WTC11 (cell line): ENCODE data around the gene TSPAN9. TPM values are rescaled to one million over a fixed set of nuclear protein-coding genes. Genes with fewer than 3 reads are reported as not detected.

Experiments
- ATAC-seq: fragments of 200-7000 bp; cut with Tn5 transposase; 2 replicates; pipeline ENCODE4 v1.10.0; 2021; ENCODE audit warnings: mild to moderate bottlenecking, moderate library complexity
- CTCF ChIA-PET: fragments of 300-600 bp; sonication (Branson Sonifier 250); formaldehyde crosslinking; loops from one replicate; lab custom pipeline; 2021; ENCODE audit warnings: antibody characterized with exemption; lab: Charles Lee
- POLR2A ChIA-PET: fragments of 350-600 bp; sonication (Branson Sonifier 250); formaldehyde crosslinking; loops from one replicate; lab custom pipeline; 2021; ENCODE audit warnings: antibody characterized with exemption; lab: Charles Lee
- DNase-seq: peaks from one replicate; pipeline ENCODE4 v3.0.0; 2021; ENCODE audit warnings: low spot score
- H3K27ac Mint-ChIP-seq: 2 replicates; pipeline ENCODE4 v1.8.0; 2021; ENCODE audit warnings: mixed read lengths
- H3K27me3 Mint-ChIP-seq: 2 replicates; pipeline ENCODE4 v1.8.0; 2021; ENCODE audit warnings: low read depth, mild to moderate bottlenecking, moderate library complexity, mixed read lengths
- H3K36me3 Mint-ChIP-seq: 2 replicates; pipeline ENCODE4 v1.8.0; 2021; ENCODE audit warnings: mixed read lengths
- H3K4me1 Mint-ChIP-seq: 2 replicates; pipeline ENCODE4 v1.8.0; 2022; ENCODE audit warnings: mixed read lengths
- H3K4me3 Mint-ChIP-seq: 2 replicates; pipeline ENCODE4 v1.8.0; 2021; ENCODE audit warnings: mild to moderate bottlenecking, moderate library complexity, mixed read lengths
- H3K9me3 Mint-ChIP-seq: 2 replicates; pipeline ENCODE4 v1.8.0; 2021; ENCODE audit warnings: mixed read lengths
- CREB1 ChIP-seq: sonication (generic); formaldehyde crosslinking; IDR thresholded peaks from 2 replicates; pipeline ENCODE4 v1.8.0; 2023; ENCODE audit warnings: mild to moderate bottlenecking, missing genetic modification reagents
- ELF4 ChIP-seq: sonication (generic); formaldehyde crosslinking; IDR thresholded peaks from 2 replicates; pipeline ENCODE4 v1.8.1; 2022; ENCODE audit warnings: low read depth, mild to moderate bottlenecking, moderate library complexity, missing genetic modification reagents
- ESRRA ChIP-seq: sonication (generic); formaldehyde crosslinking; IDR thresholded peaks from 2 replicates; pipeline ENCODE4 v1.8.1; 2022; ENCODE audit warnings: mild to moderate bottlenecking, missing genetic modification reagents, borderline replicate concordance
- FOXJ3 ChIP-seq: sonication (generic); formaldehyde crosslinking; IDR thresholded peaks from 2 replicates; pipeline ENCODE4 v1.9.0; 2021; ENCODE audit warnings: missing genetic modification reagents, mild to moderate bottlenecking, borderline replicate concordance
- GABPB1 ChIP-seq: sonication (generic); formaldehyde crosslinking; IDR thresholded peaks from 2 replicates; pipeline ENCODE4 v1.8.1; 2023; ENCODE audit warnings: mild to moderate bottlenecking, missing genetic modification reagents
- HMGA2 ChIP-seq: fragments of 250-450 bp; sonication (Bioruptor Pico); IDR thresholded peaks from 2 replicates; pipeline ENCODE4 v1.4.0; 2021; ENCODE audit warnings: mild to moderate bottlenecking, moderate library complexity
- IRF2 ChIP-seq: sonication (generic); formaldehyde crosslinking; IDR thresholded peaks from 2 replicates; pipeline ENCODE4 v1.8.0; 2022; ENCODE audit warnings: low read depth, missing genetic modification reagents, borderline replicate concordance
- MYBL2 ChIP-seq: sonication (generic); formaldehyde crosslinking; IDR thresholded peaks from 2 replicates; pipeline ENCODE4 v1.8.1; 2023; ENCODE audit warnings: mild to moderate bottlenecking, moderate library complexity, missing genetic modification reagents
- OVOL2 ChIP-seq: fragments of 250-450 bp; sonication (Bioruptor Pico); IDR thresholded peaks from 2 replicates; pipeline ENCODE4 v1.9.0; 2021; ENCODE audit warnings: mild to moderate bottlenecking, borderline replicate concordance
- PREB ChIP-seq: sonication (generic); formaldehyde crosslinking; IDR thresholded peaks from 2 replicates; pipeline ENCODE4 v1.8.1; 2022; ENCODE audit warnings: mild to moderate bottlenecking, missing genetic modification reagents, moderate library complexity, borderline replicate concordance
- SMAD3 ChIP-seq: sonication (generic); formaldehyde crosslinking; IDR thresholded peaks from 2 replicates; pipeline ENCODE4 v1.8.0; 2022; ENCODE audit warnings: missing genetic modification reagents, mild to moderate bottlenecking, borderline replicate concordance
- TEAD4 ChIP-seq: sonication (generic); formaldehyde crosslinking; IDR thresholded peaks from 2 replicates; pipeline ENCODE4 v1.8.0; 2022; ENCODE audit warnings: mild to moderate bottlenecking, missing genetic modification reagents
- ZNF232 ChIP-seq: sonication (generic); formaldehyde crosslinking; IDR thresholded peaks from 2 replicates; pipeline ENCODE4 v1.8.0; 2022; ENCODE audit warnings: mild to moderate bottlenecking, missing genetic modification reagents
- ZNF263 ChIP-seq: sonication (generic); formaldehyde crosslinking; IDR thresholded peaks from 2 replicates; pipeline ENCODE4 v1.8.1; 2022; ENCODE audit warnings: low read depth, mild to moderate bottlenecking, moderate library complexity, missing genetic modification reagents
- ZNF532 ChIP-seq: fragments of 250-450 bp; sonication (Bioruptor Pico); IDR thresholded peaks from 2 replicates; pipeline ENCODE4 v1.9.0; 2021; ENCODE audit warnings: mild to moderate bottlenecking, borderline replicate concordance
- ZNF671 ChIP-seq: fragments of 250-450 bp; sonication (Bioruptor Pico); IDR thresholded peaks from 2 replicates; pipeline ENCODE4 v1.8.0; 2021; ENCODE audit warnings: mild to moderate bottlenecking
- total RNA-seq: library from RNA; stranded (reverse); gene quantifications from 3 replicates; pipeline ENCODE4 v1.2.3, GENCODE V29; 2021
- TF ChIP-seq, protein P1 (sequence below): sonication (generic); formaldehyde crosslinking; IDR thresholded peaks from 2 replicates; pipeline ENCODE4 v1.8.1; 2022; ENCODE audit warnings: low read depth, mild to moderate bottlenecking, moderate library complexity, missing genetic modification reagents, borderline replicate concordance
- TF ChIP-seq, protein P2 (sequence below): sonication (generic); formaldehyde crosslinking; IDR thresholded peaks from 2 replicates; pipeline ENCODE4 v1.8.1; 2023; ENCODE audit warnings: mild to moderate bottlenecking, missing genetic modification reagents
- TF ChIP-seq, protein P3 (sequence below): sonication (generic); formaldehyde crosslinking; IDR thresholded peaks from 2 replicates; pipeline ENCODE4 v1.8.0; 2023; ENCODE audit warnings: missing genetic modification reagents
- TF ChIP-seq, protein P4 (sequence below): sonication (generic); formaldehyde crosslinking; IDR thresholded peaks from 2 replicates; pipeline ENCODE4 v1.8.1; 2023; ENCODE audit warnings: mild to moderate bottlenecking, missing genetic modification reagents, borderline replicate concordance

The TSPAN9 gene
- total RNA-seq, 1 experiment from 2014 or later = 27.6 TPM

DNA sequence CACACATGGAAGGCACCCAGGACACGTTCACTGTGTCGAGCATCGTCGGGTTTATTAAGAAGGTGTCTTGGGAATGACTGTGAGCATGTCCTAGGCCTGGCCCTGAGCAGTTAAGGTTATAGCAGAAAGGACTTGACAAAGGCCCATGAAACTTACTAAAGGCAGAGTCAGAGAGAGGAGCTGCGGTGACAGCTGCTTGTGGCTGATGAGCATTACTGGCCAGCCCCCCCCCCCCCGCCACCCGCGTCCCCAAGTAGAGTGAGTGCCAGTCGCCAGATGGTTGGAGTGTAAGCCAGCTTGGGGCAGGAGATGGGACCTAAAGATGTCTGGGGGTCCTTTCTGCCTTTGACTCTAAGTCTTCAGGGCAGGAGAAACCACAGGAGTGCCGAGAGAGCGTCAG, 169.9 kb downstream of the TSPAN9 start:
- CTCF ChIA-PET = interaction anchor here (1.4 kb wide), 1 partner anchor 28 kb away, joined by 5 read pairs; no protein-coding TSS in a partner anchor
- Mint-ChIP-seq H3K27me3 (no peaks in the 10 kb centered on the region), H3K4me1 (peaks cover 14% of the 10 kb centered on the region)

More for the DNA sequence above, 169.9 kb downstream of the TSPAN9 start:
- POLR2A ChIA-PET = no interaction called here
- DNase-seq = no peak
- Mint-ChIP-seq H3K27ac (no peak overlapping the region), H3K36me3 (peaks cover 7% of the 10 kb centered on the region), H3K9me3 (peaks cover 7% of the 10 kb centered on the region), H3K4me3 (no peak overlapping the region)
- no peak for ATAC-seq
- TF ChIP-seq ZNF232 (no peak), TEAD4 (CRISPR knock-in tag) (no peak), ZNF532 (CRISPR knock-in tag) (no peak), ZNF671 (CRISPR knock-in tag) (no peak), SMAD3 (CRISPR knock-in tag) (no peak), MYBL2 (no peak), ESRRA (CRISPR knock-in tag) (no peak), IRF2 (CRISPR knock-in tag) (no peak), CREB1 (CRISPR knock-in tag) (no peak), ELF4 (CRISPR knock-in tag) (no peak), OVOL2 (CRISPR knock-in tag) (no peak), HMGA2 (no peak), GABPB1 (no peak), PREB (no peak), ZNF263 (CRISPR knock-in tag) (no peak), FOXJ3 (CRISPR knock-in tag) (no peak)
- TF ChIP-seq, protein P1, sequence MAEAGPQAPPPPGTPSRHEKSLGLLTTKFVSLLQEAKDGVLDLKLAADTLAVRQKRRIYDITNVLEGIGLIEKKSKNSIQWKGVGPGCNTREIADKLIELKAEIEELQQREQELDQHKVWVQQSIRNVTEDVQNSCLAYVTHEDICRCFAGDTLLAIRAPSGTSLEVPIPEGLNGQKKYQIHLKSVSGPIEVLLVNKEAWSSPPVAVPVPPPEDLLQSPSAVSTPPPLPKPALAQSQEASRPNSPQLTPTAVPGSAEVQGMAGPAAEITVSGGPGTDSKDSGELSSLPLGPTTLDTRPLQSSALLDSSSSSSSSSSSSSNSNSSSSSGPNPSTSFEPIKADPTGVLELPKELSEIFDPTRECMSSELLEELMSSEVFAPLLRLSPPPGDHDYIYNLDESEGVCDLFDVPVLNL (CRISPR knock-in tag) = no peak
- TF ChIP-seq, protein P2, sequence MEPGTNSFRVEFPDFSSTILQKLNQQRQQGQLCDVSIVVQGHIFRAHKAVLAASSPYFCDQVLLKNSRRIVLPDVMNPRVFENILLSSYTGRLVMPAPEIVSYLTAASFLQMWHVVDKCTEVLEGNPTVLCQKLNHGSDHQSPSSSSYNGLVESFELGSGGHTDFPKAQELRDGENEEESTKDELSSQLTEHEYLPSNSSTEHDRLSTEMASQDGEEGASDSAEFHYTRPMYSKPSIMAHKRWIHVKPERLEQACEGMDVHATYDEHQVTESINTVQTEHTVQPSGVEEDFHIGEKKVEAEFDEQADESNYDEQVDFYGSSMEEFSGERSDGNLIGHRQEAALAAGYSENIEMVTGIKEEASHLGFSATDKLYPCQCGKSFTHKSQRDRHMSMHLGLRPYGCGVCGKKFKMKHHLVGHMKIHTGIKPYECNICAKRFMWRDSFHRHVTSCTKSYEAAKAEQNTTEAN (CRISPR knock-in tag) = no peak
- TF ChIP-seq, protein P3, sequence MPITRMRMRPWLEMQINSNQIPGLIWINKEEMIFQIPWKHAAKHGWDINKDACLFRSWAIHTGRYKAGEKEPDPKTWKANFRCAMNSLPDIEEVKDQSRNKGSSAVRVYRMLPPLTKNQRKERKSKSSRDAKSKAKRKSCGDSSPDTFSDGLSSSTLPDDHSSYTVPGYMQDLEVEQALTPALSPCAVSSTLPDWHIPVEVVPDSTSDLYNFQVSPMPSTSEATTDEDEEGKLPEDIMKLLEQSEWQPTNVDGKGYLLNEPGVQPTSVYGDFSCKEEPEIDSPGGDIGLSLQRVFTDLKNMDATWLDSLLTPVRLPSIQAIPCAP (CRISPR knock-in tag) = no peak
- TF ChIP-seq, protein P4, sequence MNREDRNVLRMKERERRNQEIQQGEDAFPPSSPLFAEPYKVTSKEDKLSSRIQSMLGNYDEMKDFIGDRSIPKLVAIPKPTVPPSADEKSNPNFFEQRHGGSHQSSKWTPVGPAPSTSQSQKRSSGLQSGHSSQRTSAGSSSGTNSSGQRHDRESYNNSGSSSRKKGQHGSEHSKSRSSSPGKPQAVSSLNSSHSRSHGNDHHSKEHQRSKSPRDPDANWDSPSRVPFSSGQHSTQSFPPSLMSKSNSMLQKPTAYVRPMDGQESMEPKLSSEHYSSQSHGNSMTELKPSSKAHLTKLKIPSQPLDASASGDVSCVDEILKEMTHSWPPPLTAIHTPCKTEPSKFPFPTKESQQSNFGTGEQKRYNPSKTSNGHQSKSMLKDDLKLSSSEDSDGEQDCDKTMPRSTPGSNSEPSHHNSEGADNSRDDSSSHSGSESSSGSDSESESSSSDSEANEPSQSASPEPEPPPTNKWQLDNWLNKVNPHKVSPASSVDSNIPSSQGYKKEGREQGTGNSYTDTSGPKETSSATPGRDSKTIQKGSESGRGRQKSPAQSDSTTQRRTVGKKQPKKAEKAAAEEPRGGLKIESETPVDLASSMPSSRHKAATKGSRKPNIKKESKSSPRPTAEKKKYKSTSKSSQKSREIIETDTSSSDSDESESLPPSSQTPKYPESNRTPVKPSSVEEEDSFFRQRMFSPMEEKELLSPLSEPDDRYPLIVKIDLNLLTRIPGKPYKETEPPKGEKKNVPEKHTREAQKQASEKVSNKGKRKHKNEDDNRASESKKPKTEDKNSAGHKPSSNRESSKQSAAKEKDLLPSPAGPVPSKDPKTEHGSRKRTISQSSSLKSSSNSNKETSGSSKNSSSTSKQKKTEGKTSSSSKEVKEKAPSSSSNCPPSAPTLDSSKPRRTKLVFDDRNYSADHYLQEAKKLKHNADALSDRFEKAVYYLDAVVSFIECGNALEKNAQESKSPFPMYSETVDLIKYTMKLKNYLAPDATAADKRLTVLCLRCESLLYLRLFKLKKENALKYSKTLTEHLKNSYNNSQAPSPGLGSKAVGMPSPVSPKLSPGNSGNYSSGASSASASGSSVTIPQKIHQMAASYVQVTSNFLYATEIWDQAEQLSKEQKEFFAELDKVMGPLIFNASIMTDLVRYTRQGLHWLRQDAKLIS (CRISPR knock-in tag) = no peak
